ENCODE data around the gene NAA80.

The NAA80 gene

DNA sequence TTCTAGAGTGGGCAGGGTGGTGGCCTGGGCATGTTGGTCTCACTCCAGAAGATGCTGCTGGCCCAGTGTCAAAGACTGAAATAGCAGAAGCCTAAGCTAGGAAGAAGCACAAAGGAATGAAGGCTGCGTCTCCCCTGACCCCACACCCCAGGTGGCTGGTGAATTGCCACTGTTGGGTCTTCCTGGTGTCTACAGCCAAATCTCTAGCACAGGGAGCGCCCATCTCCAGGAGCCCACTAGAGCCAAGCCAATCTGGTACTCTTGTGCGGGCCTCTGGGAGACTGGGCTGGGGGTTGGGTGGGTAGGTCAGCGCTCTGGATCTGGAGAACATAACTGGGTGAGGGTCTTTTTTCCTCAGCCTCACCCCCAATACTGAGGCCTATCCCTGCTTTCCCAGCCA, 27.9 kb upstream of the NAA80 start:
- peak overlapping the region; percentile 83 for H3K4me3 ChIP-seq (ENCODE audit: low read depth, low read length)
- TF ChIP-seq, protein P1, sequence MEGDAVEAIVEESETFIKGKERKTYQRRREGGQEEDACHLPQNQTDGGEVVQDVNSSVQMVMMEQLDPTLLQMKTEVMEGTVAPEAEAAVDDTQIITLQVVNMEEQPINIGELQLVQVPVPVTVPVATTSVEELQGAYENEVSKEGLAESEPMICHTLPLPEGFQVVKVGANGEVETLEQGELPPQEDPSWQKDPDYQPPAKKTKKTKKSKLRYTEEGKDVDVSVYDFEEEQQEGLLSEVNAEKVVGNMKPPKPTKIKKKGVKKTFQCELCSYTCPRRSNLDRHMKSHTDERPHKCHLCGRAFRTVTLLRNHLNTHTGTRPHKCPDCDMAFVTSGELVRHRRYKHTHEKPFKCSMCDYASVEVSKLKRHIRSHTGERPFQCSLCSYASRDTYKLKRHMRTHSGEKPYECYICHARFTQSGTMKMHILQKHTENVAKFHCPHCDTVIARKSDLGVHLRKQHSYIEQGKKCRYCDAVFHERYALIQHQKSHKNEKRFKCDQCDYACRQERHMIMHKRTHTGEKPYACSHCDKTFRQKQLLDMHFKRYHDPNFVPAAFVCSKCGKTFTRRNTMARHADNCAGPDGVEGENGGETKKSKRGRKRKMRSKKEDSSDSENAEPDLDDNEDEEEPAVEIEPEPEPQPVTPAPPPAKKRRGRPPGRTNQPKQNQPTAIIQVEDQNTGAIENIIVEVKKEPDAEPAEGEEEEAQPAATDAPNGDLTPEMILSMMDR (conservative IDR thresholded peaks at IDR 0.05; ENCODE audit: low read depth, low read length): no peak
- no peak for DNase-seq (ENCODE audit: low read depth)

DNA sequence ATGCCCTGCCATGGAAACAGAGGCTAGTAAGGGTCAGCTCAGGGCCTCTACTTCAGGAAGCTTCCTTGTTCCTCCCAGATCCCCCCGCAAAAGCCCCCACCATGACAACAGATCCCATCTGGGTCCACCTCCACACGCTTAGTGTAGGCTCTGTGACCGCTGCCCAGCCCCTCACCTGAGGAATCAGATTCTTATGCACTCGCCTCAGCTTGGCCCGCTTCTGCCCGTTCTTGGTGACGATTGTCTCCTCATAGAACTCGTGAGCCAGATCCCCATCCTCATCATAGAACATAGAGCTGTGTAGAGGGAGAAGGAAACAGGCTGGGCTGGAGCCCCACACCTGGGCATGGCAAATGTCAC, 27.0 kb upstream of the NAA80 start:
- TF ChIP-seq, protein P1 (conservative IDR thresholded peaks at IDR 0.05; ENCODE audit: low read depth, low read length): no peak
- no peak overlapping the region for H3K4me3 ChIP-seq (ENCODE audit: low read depth, low read length)
- DNase-seq (ENCODE audit: low read depth): no peak

DNA sequence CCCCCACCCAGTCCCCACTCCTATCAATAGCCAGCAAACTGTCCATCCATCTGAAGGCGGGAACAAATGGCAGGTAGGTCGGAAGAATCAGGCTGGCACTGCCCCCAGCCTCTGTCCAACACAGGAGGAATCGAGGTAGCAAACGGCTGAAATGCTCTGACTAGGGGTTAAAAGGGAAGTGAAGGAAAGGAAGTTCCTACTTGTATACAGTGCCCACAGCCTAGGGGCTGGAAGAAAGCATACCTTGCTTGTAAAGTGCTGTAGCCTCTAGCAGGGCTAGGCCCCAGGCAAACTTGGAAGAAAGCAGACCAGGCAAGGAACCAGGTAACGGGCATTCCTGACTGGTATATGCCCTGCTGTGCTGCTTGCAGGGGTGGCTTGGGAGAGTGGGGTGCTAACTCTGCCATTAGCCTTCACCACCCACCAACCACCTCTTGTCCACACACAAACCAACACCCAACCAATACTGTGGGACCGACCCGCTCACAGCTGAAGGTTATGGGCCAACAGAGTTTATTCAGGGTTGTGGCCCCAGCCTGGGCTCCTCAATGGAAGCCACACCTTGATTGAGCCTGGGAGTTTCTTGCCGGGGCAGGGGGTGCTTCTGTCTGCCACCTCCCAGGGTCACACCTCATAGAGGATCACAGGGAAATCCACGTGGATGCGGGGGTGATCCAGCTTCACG, 26.4 kb upstream of the NAA80 start:
- TF ChIP-seq, protein P1 (conservative IDR thresholded peaks at IDR 0.05; ENCODE audit: low read depth, low read length): no peak
- H3K4me3 ChIP-seq (ENCODE audit: low read depth, low read length): no peak overlapping the region
- DNase-seq (ENCODE audit: low read depth): no peak

DNA sequence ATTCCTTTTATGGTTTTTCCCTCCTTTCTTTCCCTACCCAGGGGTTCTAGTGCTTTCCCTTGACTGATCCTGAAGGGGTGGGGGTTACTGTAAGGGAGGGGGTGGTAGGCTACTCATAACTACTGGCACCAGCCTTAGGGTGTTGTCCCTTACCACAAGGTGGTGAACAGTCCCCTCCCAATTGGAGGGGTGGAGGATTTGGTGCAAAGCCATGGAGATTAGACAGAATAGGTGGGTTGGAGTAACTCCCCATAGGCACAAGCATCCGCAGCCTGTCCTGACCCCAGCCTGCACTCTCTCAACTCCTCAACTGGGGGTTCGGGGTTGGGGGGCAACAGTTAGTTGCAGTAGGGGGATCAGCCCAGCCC, 25.9 kb upstream of the NAA80 start:
- DNase-seq (ENCODE audit: low read depth): no peak
- H3K4me3 ChIP-seq (ENCODE audit: low read depth, low read length): no peak overlapping the region
- TF ChIP-seq, protein P1 (conservative IDR thresholded peaks at IDR 0.05; ENCODE audit: low read depth, low read length): no peak

DNA sequence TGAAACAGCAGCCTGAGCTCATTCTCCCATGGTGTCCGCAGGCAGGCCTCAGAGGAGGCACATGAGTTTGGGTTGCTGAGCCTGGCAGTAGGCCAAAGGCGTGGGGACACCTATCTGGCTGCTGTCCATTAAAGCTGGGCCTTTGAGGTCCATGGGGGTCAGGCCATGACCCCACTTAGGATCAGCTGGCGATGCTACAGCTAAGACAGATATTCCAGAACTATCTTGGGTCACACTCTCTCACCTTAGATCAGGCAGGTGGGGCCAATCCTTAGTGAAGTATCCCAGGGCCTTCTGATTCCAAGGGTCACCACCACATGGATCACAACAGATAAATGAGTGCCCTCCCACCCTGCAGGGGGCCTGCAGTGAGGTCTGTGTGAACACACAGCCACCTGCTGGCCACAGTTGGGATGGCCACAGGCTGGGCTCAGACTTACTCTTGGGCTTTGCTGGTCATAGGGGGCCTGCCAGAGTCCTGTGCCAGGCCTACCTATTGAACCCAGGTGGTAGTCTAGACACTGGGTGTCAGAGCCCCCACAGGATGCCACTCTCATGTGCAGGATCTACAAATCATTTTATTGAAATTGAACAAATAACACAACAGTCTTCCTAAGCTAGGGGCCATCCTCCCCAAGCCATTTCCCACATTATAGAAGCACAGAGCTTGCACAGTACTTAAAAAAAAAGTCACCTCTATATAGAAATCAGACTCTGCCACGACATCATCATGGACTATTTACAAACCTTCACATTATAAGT, 25.3 kb upstream of the NAA80 start:
- H3K4me3 ChIP-seq (ENCODE audit: low read depth, low read length): no peak overlapping the region
- TF ChIP-seq, protein P1 (conservative IDR thresholded peaks at IDR 0.05; ENCODE audit: low read depth, low read length): peak; percentile 93
- peak; percentile 87 for DNase-seq (ENCODE audit: low read depth)

DNA sequence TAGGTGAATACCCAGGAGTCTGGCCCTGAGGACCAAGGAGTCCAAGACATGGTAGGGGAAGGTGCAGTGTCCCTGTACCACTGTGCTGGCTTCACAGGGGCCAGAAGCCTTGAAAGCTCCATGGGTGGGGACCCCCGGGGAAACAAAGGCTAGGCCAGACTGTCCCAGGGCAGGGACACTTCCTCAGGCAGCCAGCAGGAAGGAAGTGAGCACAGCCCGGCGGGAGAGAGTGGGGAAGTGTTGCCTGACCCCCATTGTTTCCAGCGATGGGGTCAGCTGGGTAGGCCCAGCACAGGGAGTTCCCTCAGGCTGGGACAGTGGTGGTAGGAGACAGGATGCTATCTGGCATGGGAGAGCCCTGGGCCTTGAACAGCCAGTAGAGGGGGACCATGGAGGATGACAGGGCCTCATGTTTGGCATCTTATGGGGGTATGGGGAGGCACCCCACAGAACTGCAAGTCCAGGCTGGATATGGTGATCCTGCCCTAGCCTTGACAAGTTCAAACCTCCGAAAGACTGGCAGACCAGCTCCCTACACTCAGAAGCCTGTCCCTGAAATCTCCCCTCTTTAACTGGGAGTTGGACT, 24.5 kb upstream of the NAA80 start:
- DNase-seq (ENCODE audit: low read depth): no peak
- no peak overlapping the region for H3K4me3 ChIP-seq (ENCODE audit: low read depth, low read length)
- TF ChIP-seq, protein P1 (conservative IDR thresholded peaks at IDR 0.05; ENCODE audit: low read depth, low read length): no peak

Data from choroid plexus epithelial cell (primary cell).